DMS 273 treated with DMSO at 0.1 percent for 48 hours (cell line): ENCODE measurements around the gene LRRC56.

ENCODE experiments used
- DNase-seq: peaks from one replicate; lab custom pipeline; 2025; lab: John Stamatoyannopoulos, UW

LRRC56 gene

GRCh38 chr11:598005-598680, 60.8 kb downstream of the LRRC56 start:
- no peak for DNase-seq

- DNase-seq: no peak
Measured at GRCh38 chr11:601573-602245, 64.4 kb downstream of the LRRC56 start.

GRCh38 chr11:603154-603553, 65.8 kb downstream of the LRRC56 start:
- no peak for DNase-seq
